Measurements from ENCODE around the gene DTWD1. TPM values are rescaled to one million over a fixed set of nuclear protein-coding genes. Genes with fewer than 3 reads are reported as not detected.

The DTWD1 gene
- polyA plus RNA-seq, 1 donor (not counting 4 experiments of a cell fraction or from before 2014, with no cell fraction given), result 25.2 TPM

- no peaks in the 10 kb centered on the region for H3K9me1 ChIP-seq (ENCODE audit: control insufficient read depth, extremely low read depth, insufficient read depth, low read length)
- TF ChIP-seq CTCF (optimal IDR thresholded peaks at IDR 0.05 in 1 of 3, IDR thresholded peaks at IDR 0.05 in 1 of 3, conservative IDR thresholded peaks at IDR 0.05 in 1 of 3; ENCODE audit: extremely low read depth in 1 of 3, insufficient read depth in 2 of 3, low read length in 3 of 3) (no peak), EZH2 (IDR thresholded peaks at IDR 0.05; ENCODE audit: low read length) (no peak)
- H3K27ac ChIP-seq (ENCODE audit: control insufficient read depth, insufficient read depth, low read length), result no peak overlapping the region
- DNase-seq (ENCODE audit: low read depth, low spot score) (no peak), FAIRE-seq (no peak)
- H2AFZ ChIP-seq (ENCODE audit: control insufficient read depth, low read length), result no peak overlapping the region
- H3K9me3 ChIP-seq (ENCODE audit: control insufficient read depth, low read depth, low read length), result no peaks in the 10 kb centered on the region
- H3K36me3 ChIP-seq (ENCODE audit: control insufficient read depth in 2 of 2, extremely low read depth in 1 of 2, insufficient read depth in 2 of 2, low read length in 2 of 2), result no peaks in the 10 kb centered on the region
- H3K4me1 ChIP-seq (ENCODE audit: control insufficient read depth, extremely low read depth, insufficient read depth, low read length), result no peaks in the 10 kb centered on the region
- H3K4me2 ChIP-seq (ENCODE audit: control insufficient read depth, extremely low read depth, insufficient read depth, low read depth, low read length), result no peak overlapping the region
- no peak overlapping the region for H3K9ac ChIP-seq (ENCODE audit: control insufficient read depth, extremely low read depth, insufficient read depth, low read length)
- H4K20me1 ChIP-seq (ENCODE audit: control insufficient read depth, extremely low read depth, insufficient read depth, low read length), result no peaks in the 10 kb centered on the region
- no peak overlapping the region for H3K4me3 ChIP-seq (ENCODE audit: control insufficient read depth in 2 of 3, extremely low read depth in 1 of 3, insufficient read depth in 2 of 3, low read depth in 1 of 3, low read length in 3 of 3)
- H3K27me3 ChIP-seq (ENCODE audit: control insufficient read depth, extremely low read depth, insufficient read depth, low read length), result no peaks in the 10 kb centered on the region
- no peaks in the 10 kb centered on the region for H3K79me2 ChIP-seq (ENCODE audit: control insufficient read depth, insufficient read depth, low read length)
- dilution Hi-C loops (cut with MboI; ENCODE audit: extremely low pct_ligation_motif_present, low sequenced_read_pairs), result no loop called here
These were observed 23.5 kb downstream of the DTWD1 start for GRCh38 chr15:49644364-49644794.

DNA sequence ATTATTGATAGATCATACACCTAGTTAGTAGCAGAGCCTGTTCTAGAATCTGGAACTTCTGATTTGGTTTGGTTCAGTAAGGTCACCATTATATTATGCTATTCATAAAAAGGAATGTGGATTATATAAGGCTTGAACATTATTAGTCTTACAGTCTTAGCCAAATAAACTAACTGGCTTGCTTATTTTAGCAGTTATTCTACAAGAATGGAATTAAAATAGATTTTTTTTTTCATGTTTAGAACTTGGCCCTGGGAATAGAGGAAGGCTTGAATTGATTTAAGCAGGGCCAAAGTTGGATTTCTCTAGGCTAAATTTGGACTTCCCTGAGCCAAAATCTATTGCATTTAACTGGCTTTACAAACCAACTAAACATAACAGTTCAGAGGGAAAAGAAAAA, 24.4 kb downstream of the DTWD1 start:
- Histone ChIP-seq H3K4me1 (ENCODE audit: control insufficient read depth, extremely low read depth, insufficient read depth, low read length) (no peaks in the 10 kb centered on the region), H3K9me1 (ENCODE audit: control insufficient read depth, extremely low read depth, insufficient read depth, low read length) (no peaks in the 10 kb centered on the region), H3K27ac (ENCODE audit: control insufficient read depth, insufficient read depth, low read length) (no peak overlapping the region), H3K36me3 (ENCODE audit: control insufficient read depth in 2 of 2, extremely low read depth in 1 of 2, insufficient read depth in 2 of 2, low read length in 2 of 2) (no peaks in the 10 kb centered on the region), H3K27me3 (ENCODE audit: control insufficient read depth, extremely low read depth, insufficient read depth, low read length) (no peaks in the 10 kb centered on the region), H3K4me2 (ENCODE audit: control insufficient read depth, extremely low read depth, insufficient read depth, low read depth, low read length) (no peak overlapping the region), H3K79me2 (ENCODE audit: control insufficient read depth, insufficient read depth, low read length) (no peaks in the 10 kb centered on the region), H3K9me3 (ENCODE audit: control insufficient read depth, low read depth, low read length) (no peaks in the 10 kb centered on the region), H2AFZ (ENCODE audit: control insufficient read depth, low read length) (no peak overlapping the region), H3K9ac (ENCODE audit: control insufficient read depth, extremely low read depth, insufficient read depth, low read length) (no peak overlapping the region), H4K20me1 (ENCODE audit: control insufficient read depth, extremely low read depth, insufficient read depth, low read length) (no peaks in the 10 kb centered on the region), H3K4me3 (ENCODE audit: control insufficient read depth in 2 of 3, extremely low read depth in 1 of 3, insufficient read depth in 2 of 3, low read depth in 1 of 3, low read length in 3 of 3) (no peak overlapping the region)
- FAIRE-seq, result no peak
- dilution Hi-C loops (cut with MboI; ENCODE audit: extremely low pct_ligation_motif_present, low sequenced_read_pairs), result no loop called here
- no peak for DNase-seq (ENCODE audit: low read depth, low spot score)
- TF ChIP-seq CTCF (optimal IDR thresholded peaks at IDR 0.05 in 1 of 3, IDR thresholded peaks at IDR 0.05 in 1 of 3, conservative IDR thresholded peaks at IDR 0.05 in 1 of 3; ENCODE audit: extremely low read depth in 1 of 3, insufficient read depth in 2 of 3, low read length in 3 of 3), result no peak
- no peak for TF ChIP-seq EZH2 (IDR thresholded peaks at IDR 0.05; ENCODE audit: low read length)
